GM18951 (cell line): ENCODE data around the gene SMAD6.

Experiments
- POLR2A ChIP-seq: IDR thresholded peaks from 4 replicates; pipeline ENCODE4 v1.6.1; 2011; ENCODE audit warnings: mild to moderate bottlenecking; ENCODE audit not compliant: insufficient read length, insufficient read depth; ENCODE audit errors: extremely low read depth
- in situ Hi-C: fragments of 300-500 bp; cut with MboI; formaldehyde crosslinking; loops from one replicate; pipeline ENCODE4 v1.12.0; 2022; ENCODE audit warnings: low sequenced_read_pairs, mixed read lengths, inconsistent platforms; ENCODE audit not compliant: unreplicated experiment

Gene SMAD6

GRCh38 chr15:66662522-66662921, 39.5 kb upstream of the SMAD6 start:
- no peak for TF ChIP-seq POLR2A
- in situ Hi-C loops = no loop called here

GRCh38 chr15:66663664-66664063, 38.4 kb upstream of the SMAD6 start:
- TF ChIP-seq POLR2A = no peak
- in situ Hi-C loops = no loop called here

- in situ Hi-C loops = no loop called here
- no peak for TF ChIP-seq POLR2A
Measured at GRCh38 chr15:66670175-66670574, 31.9 kb upstream of the SMAD6 start.

GRCh38 chr15:66670762-66671580, 31.1 kb upstream of the SMAD6 start:
- in situ Hi-C loops = no loop called here
- no peak for TF ChIP-seq POLR2A

GRCh38 chr15:66672867-66673266, 29.2 kb upstream of the SMAD6 start:
- in situ Hi-C loops = no loop called here

GRCh38 chr15:66673410-66674322, 28.4 kb upstream of the SMAD6 start:
- no peak for TF ChIP-seq POLR2A
- in situ Hi-C loops = no loop called here

More at GRCh38 chr15:66672867-66673266, 29.2 kb upstream of the SMAD6 start:
- no peak for TF ChIP-seq POLR2A

- no peak for TF ChIP-seq POLR2A
- in situ Hi-C loops = no loop called here
Measured at GRCh38 chr15:66674756-66675155, 27.3 kb upstream of the SMAD6 start.

GRCh38 chr15:66675446-66675845, 26.6 kb upstream of the SMAD6 start:
- TF ChIP-seq POLR2A = no peak
- in situ Hi-C loops = no loop called here

- TF ChIP-seq POLR2A = no peak
- in situ Hi-C loops = no loop called here
Measured at GRCh38 chr15:66677336-66677735, 24.7 kb upstream of the SMAD6 start.

- in situ Hi-C loops = no loop called here
- TF ChIP-seq POLR2A = no peak
Measured at GRCh38 chr15:66679061-66679656, 22.9 kb upstream of the SMAD6 start.

GRCh38 chr15:66679657-66680108, 22.4 kb upstream of the SMAD6 start:
- in situ Hi-C loops = no loop called here
- no peak for TF ChIP-seq POLR2A

GRCh38 chr15:66680502-66680901, 21.5 kb upstream of the SMAD6 start:
- no peak for TF ChIP-seq POLR2A

GRCh38 chr15:66681395-66681794, 20.6 kb upstream of the SMAD6 start:
- in situ Hi-C loops = no loop called here
- TF ChIP-seq POLR2A = no peak

More at GRCh38 chr15:66680502-66680901, 21.5 kb upstream of the SMAD6 start:
- in situ Hi-C loops = no loop called here
